ENCODE results near the gene ATP2B3.
A peak's percentile ranks its signal among the peaks of the same experiment; 100 is the strongest.

ATP2B3 gene

DNA sequence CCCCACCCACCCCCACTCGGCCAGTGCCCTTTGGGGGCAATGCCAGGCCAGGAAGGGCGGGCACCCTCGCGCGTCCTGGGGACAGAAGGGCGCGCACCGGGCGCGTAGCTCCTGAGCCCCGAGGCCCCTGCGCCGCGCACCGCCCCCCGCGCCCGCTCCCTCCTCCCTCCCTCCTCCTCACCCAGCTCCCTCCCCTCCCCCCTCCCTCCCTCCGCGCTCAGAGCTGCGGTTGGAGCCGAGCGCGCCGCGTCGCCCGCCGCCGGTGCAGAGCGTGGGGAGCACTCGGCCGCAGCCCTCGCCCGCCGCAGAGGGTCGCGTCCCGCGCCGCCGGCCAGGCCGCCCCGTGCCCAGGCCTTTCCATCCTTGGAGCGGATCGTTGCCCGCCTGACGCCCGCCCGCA is at the start of gene ATP2B3:
Gene ATP2B3, plus strand, starts transcription at position 220 of the 400 bp plus-strand sequence. CDS start 18,606 bp downstream, outside the sequence.
- no peak for DNase-seq (ENCODE audit: low spot score)

- no peak for DNase-seq (ENCODE audit: low spot score)
Measured at GRCh38 chrX:153468008-153468580, 49.3 kb upstream of the ATP2B3 start.

DNA sequence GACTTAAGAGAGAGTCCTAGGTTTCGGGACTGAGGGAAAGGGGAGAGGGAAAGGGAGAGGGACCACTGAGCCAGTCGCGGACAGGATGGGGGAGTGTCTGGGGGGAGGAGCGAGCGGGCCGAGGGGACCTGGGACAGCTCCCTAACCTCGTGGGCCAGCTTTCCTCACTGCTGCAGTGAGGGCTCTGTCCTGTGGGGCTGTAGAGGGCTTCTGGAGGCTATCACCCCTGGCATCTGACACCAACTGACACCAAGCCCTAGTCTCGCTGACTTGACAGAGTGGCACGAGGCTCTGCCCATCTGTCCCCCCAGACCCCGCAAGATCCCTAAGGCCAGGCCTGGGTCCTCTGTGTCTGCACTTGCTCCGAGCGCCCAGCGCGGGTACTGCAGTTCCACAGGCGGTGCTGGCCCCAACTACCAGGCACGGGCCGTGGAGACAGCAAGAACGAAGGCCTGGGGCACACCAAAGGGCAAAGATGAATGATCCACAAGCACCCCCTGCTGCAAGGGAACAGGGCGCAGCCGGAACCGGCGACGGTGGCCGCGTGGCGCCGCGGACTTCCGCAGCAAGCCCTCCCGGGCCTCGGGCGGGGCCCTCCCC is 47.5 kb upstream of the ATP2B3 start:
- DNase-seq (ENCODE audit: low spot score), result peak; percentile 6

GRCh38 chrX:153470411-153471363 is 46.8 kb upstream of the ATP2B3 start, which contains the start of gene HAUS7:
Gene HAUS7 (minus strand): TSS chrX:153470576. CDS start chrX:153470557, 19 bp downstream.
- peak; percentile 82 for DNase-seq (ENCODE audit: low spot score)

GRCh38 chrX:153471663-153472280 is 45.7 kb upstream of the ATP2B3 start:
- no peak for DNase-seq (ENCODE audit: low spot score)

DNA sequence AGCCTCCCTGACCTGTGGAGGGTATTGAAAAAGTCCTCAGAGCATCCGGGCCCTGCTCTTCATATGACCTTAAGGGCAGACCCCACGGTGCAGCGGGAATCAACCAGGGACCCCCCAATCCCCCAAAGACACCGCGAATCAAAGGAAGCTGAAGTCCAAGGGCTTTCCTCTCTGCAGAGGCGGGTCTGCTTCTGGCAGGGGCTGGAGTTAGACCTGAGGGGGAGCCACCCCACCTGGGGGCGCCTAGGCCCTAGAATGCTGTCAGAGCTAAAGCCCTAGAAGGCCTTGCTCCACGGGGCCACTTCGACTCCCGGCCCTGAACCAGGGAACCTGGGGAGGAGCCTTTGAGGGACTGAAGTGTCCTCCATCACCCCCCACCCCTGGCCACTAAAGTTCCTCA is 44.3 kb upstream of the ATP2B3 start:
- no peak for DNase-seq (ENCODE audit: low spot score)

DNA sequence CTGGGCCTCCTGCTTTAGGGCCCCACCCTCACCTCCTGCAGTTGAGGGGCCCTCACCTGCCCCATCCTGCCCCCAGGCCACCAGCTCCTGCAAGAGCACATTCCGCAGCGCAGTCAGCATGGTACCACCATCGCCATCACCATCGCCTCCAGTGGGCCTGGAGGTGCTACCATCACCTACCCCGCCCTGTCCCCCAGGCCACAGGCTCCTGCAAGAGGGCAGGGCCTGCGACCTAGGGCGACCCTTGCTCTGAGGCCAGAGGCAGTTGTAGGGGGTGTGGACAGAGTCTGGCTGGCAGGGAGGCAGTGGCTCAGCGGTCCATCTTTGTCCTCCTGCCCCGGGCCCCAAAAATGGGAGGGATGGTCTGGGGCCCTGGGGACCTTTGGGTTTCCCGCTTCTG is 43.2 kb upstream of the ATP2B3 start:
- DNase-seq (ENCODE audit: low spot score), result no peak

- no peak for DNase-seq (ENCODE audit: low spot score)
Measured at GRCh38 chrX:153474718-153475117, 42.7 kb upstream of the ATP2B3 start.

DNA sequence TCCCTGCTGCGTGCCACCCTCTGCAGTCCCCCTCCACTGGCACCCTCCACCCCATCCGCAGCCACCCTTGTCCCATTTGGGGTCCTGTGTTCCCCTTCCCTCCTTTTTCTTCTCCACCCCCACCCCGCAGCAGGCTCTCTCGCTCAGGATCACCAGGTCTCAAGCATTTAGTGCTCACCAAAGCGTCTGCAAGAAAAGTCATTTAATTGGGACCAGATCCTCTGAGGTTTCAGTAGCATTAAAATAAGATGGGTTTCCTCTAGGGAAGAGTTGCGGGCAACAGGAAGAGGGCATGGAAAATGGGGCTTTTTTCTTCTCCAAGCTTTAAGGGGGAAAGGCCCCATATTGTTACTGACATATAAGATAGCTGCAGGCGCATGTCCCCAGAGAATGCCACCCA is 42.2 kb upstream of the ATP2B3 start:
- DNase-seq (ENCODE audit: low spot score), result no peak

DNA sequence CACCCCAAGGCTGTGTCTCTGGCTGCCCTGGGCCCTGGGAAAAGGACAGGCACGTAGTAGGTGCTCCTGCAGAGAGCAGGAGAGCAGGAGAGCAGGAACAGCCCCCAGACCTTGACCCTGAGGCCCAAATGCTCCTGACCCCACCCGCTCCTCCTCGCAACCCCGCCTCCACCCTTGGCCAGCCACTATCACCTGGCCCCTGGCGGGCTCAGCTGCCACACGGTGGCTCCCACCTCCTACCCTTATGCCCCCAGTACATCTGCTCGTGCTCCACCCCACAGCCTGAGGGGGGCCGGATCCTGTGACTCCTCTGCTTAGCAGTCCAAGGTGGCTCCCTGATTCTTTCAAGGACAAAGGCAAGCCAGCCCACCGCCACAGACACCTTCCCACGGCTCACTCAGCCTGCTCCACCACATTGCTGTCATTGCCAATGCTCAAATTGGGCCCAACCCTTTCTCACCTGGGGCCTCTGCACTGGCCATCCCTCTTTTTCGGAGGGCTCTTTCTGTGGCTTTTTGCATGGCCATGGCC is 41.6 kb upstream of the ATP2B3 start:
- no peak for DNase-seq (ENCODE audit: low spot score)

- no peak for DNase-seq (ENCODE audit: low spot score)
Measured at GRCh38 chrX:153476666-153477363, 40.6 kb upstream of the ATP2B3 start.

DNA sequence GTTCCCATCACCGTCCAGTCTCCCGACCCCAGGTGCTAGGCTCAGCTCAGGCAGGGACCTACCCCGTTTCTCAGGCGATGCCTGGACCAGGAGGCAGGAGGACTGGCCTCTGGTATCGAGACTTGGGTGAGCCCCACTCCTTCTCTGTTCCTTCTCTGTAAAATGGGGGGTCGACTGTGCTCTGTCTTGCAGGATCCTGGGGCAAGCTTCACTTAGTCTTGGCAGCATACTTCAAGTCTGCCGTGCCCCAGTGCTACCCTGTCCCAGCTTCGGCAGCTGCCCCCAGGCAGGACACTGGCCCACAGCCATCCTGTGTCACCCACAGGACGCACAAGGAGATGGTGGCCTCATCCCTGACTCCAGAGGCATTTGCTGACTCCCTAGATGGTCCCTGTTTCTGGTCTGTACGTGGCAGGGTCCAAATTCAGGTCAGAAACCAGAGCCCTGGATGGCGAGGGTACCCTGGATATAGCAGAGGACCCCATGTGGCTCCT is 40.0 kb upstream of the ATP2B3 start:
- no peak for DNase-seq (ENCODE audit: low spot score)

- no peak for DNase-seq (ENCODE audit: low spot score)
Measured at GRCh38 chrX:153477901-153478300, 39.5 kb upstream of the ATP2B3 start.

- no peak for DNase-seq (ENCODE audit: low spot score)
Measured at GRCh38 chrX:153478746-153479145, 38.7 kb upstream of the ATP2B3 start.

- DNase-seq (ENCODE audit: low spot score), result no peak
Measured at GRCh38 chrX:153481043-153481442, 36.4 kb upstream of the ATP2B3 start.

DNA sequence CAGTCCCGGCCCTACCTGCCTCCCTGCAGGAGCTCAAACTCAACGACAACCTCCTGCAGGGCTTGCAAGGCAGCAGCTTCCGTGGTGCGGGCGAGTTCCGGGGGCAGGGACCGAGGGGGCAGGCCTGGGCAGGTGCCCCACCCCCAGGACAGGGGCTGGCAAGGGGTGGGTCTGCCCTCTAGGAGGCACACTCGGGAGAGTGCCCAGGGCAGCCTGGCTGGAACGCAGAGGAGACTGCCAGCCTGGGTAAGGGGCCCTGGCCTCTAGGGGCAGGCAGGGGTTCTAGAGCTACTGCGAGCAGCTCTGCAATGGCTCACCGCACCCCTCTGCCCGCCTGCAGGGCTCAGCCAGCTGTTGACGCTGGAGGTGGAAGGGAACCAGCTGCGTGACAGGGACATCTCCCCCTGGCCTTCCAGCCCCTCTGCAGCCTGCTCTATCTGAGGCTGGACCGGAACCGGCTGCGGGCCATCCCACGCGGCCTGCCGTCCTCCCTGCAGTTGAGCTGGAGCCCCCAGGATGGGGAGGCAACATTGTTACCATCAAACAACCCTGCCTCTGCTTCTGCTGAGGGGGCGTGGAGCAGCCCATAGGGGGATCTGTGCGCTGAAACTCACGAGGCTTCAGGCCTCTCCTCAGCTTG is 34.9 kb upstream of the ATP2B3 start:
- DNase-seq (ENCODE audit: low spot score), result no peak

DNA sequence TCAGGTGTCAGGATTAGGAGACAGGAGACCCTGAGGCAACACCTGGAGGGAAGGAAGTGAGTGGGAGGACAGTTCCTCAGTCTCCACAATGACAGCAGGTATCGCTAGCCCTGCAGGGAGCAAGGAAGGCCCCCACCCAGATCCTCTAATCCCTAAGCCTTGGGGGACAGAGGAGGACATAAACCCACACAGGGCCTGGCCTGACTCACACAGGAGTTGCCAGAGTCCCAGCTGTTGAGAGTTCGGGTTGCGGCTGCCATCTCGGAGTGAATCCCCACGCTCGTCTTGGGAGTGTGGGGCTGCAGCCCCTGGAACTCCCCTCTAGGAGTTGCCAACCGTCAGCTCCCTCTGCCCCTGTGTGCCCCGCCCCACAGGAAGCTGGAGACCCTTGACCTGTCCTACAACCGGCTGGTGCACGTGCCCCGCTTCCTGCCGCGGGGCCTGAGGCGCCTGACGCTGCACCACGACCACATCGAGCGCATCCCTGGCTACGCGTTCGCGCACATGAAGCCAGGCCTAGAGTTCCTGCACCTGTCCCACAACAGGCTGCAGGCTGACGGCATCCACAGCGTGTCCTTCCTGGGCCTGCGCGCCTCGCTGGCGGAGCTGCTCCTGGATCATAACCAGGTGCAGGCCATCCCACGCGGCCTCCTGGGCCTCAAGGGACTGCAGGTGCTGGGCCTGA is 31.9 kb upstream of the ATP2B3 start:
- DNase-seq (ENCODE audit: low spot score), result no peak

DNA sequence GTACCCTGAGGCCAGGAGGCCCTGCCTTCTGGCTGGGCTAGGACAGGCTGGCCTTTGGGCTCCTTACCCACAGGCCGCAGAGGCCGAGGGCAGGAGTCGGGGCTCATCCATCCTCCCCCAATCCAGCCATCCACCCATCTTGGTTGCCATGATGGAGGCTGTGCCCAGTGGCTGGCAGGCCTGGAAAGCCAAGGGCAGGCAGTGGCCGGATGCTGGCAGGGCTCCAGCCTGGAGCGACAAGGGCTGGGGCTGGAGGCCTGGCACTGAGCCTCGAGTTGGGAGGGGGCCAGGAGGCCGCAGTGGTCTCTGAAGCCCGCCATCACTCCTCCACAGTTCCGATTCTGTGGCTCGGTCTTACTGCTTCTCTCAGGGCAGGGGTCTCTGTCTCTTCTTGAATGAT is 31.3 kb upstream of the ATP2B3 start:
- no peak for DNase-seq (ENCODE audit: low spot score)

GRCh38 chrX:153487590-153488071 is 29.8 kb upstream of the ATP2B3 start:
- no peak for DNase-seq (ENCODE audit: low spot score)

Measured in hematopoietic multipotent progenitor cell treated with erythropoietin and hydrocortisone succinate and interleukin-3 and kit ligand, for 15 days (in vitro differentiated cells).